Testis (tissue), 3 donors: ENCODE data around the gene INTS7. TPM values are rescaled to one million over a fixed set of nuclear protein-coding genes. Genes with fewer than 3 reads are reported as not detected.
"Not testable (repeated sequence)": the region's sequence is repeated elsewhere in the genome, so short reads cannot be mapped to it uniquely, and the experiment has no call there.

Experiments
- DNase-seq: peaks from one replicate; pipeline ENCODE4 v3.0.0-alpha.2; 2019
- H3K27ac ChIP-seq, 2 donors: fragments of 200-600 bp; sonication (generic); one replicate each; pipeline ENCODE4 v1.5.1; 2019
- H3K27me3 ChIP-seq: fragments of 200-600 bp; sonication (generic); one replicate; pipeline ENCODE4 v1.5.1; 2019
- H3K36me3 ChIP-seq: fragments of 200-600 bp; sonication (generic); one replicate; pipeline ENCODE4 v1.5.1; 2017; ENCODE audit warnings: low read depth; ENCODE audit errors: missing control alignments
- H3K4me1 ChIP-seq: fragments of 200-600 bp; sonication (generic); one replicate; pipeline ENCODE4 v1.5.1; 2019
- H3K4me3 ChIP-seq, 2 donors: fragments of 200-600 bp; sonication (generic); one replicate each; pipeline ENCODE4 v1.5.1; 2017 to 2019
- H3K9me3 ChIP-seq: fragments of 200-600 bp; sonication (generic); one replicate; pipeline ENCODE4 v1.5.1; 2017
- CTCF ChIP-seq, 3 experiments: fragments of 450-650 bp in 2 of 3; fragments of 200-600 bp in 1 of 3; sonication (generic) in 1 of 3; IDR thresholded peaks; one replicate each; pipeline ENCODE4 v1.5.1; 2016 to 2019; ENCODE audit warnings: antibody characterized with exemption in 3 of 3, mild to moderate bottlenecking in 2 of 3, moderate library complexity in 1 of 3
- POLR2A ChIP-seq: fragments of 450-650 bp; IDR thresholded peaks from one replicate; pipeline ENCODE4 v1.6.1; 2017; ENCODE audit warnings: antibody characterized with exemption, mild to moderate bottlenecking, moderate library complexity
- WGBS, 2 donors: methylation state at CpG; one replicate each; pipeline ENCODE4 v1.1.5; 2018; 5-methylcytosine and 5-hydroxymethylcytosine counted together
- intact Hi-C: fragments of 100-400 bp; cut with DNase I; formaldehyde crosslinking; loops from one replicate; pipeline ENCODE4 v1.15.1; 2023; ENCODE audit warnings: low total_unique reads
- polyA plus RNA-seq: library from polyadenylated mRNA; stranded (reverse); fragments of 350-450 nt; fragmentation: Illumina TruSeq; extraction: RNeasy Lipid Tissue Mini Kit (QIAGEN cat#74804); gene quantifications from one replicate; pipeline ENCODE4 v1.2.3, GENCODE V29; 2014; ENCODE audit warnings: low read depth, low replicate concordance; ENCODE audit not compliant: insufficient read depth
- total RNA-seq, 2 donors: library from RNA; depleted of rRNA; stranded (reverse); fragments of >200 nt; gene quantifications; one replicate each; pipeline ENCODE4 v1.2.3, GENCODE V29; 2016

Gene INTS7
- total and polyA plus RNA-seq, 3 donors from 2014 or later: 29.9 to 51.1 (median 35.6) TPM

DNA sequence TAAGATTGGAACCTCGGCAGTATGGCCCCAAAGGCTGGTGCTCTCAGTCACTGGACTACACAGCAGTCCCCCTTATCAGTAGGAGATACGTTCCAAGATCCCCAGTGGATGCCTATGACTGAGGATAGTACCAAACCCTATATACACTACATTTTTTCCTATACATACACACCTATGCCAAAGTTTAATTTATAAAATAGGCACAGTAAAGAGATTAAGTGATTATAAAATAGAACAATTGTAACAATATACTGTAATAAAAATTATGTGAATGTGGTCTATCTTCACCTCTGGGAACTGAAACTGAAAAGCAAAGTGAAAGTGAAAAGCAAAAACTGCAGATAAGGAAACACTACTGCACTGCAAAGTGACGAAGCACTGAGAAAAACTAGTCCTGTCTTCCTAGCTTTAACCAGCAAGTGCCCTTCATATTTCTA is 96.8 kb downstream of the INTS7 start:
- no peak overlapping the region for H3K27ac ChIP-seq
- 17 to 33% methylated on average over 3 of the region's 3 CpGs for WGBS, 2 donors
- H3K4me3 ChIP-seq: no peak overlapping the region
- H3K4me1 ChIP-seq: no peaks in the 10 kb centered on the region
- intact Hi-C loops: no loop called here
- DNase-seq: no peak
- no peaks in the 10 kb centered on the region for H3K27me3 ChIP-seq
- no peak for TF ChIP-seq CTCF (IDR thresholded peaks at IDR 0.05)
- H3K36me3 ChIP-seq: no peaks in the 10 kb centered on the region
- H3K9me3 ChIP-seq: no peaks in the 10 kb centered on the region

DNA sequence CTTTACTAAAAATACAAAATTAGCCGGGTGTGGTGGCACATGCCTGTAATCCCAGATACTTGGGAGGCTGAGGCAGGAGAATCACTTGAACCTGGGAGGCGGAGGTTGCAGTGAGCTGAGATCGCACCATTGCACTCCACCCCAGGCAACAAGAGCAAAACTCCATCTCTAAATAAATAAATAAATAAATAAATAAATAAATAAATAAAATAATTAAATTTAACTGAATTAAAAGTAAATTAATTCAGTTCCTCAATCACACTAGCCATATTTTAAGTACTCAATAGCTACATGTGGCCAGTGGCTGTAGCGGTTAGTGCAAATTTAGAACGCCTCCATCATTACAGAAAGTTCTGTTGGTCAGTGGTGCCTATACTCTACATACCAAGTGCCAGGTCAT is 97.9 kb downstream of the INTS7 start:
- H3K4me1 ChIP-seq, H3K36me3 ChIP-seq, H3K4me3 ChIP-seq, intact Hi-C loops, H3K27ac ChIP-seq, DNase-seq, H3K9me3 ChIP-seq, H3K27me3 ChIP-seq: not testable (repeated sequence)
- WGBS, 2 donors: 94% methylated on average over 5 of the region's 5 CpGs

GRCh38 chr1:211935448-211935970 is 99.8 kb downstream of the INTS7 start:
- Histone ChIP-seq H3K27me3 (no peaks in the 10 kb centered on the region), H3K9me3 (no peaks in the 10 kb centered on the region), H3K4me1 (no peaks in the 10 kb centered on the region), H3K36me3 (no peaks in the 10 kb centered on the region), H3K4me3 (no peak overlapping the region), H3K27ac (no peak overlapping the region)
- no peak for DNase-seq
- intact Hi-C loops: no loop called here
- 75 to 81% methylated on average over 6 of the region's 6 CpGs for WGBS, 2 donors
- TF ChIP-seq POLR2A (no peak), CTCF (IDR thresholded peaks at IDR 0.05) (no peak)

DNA sequence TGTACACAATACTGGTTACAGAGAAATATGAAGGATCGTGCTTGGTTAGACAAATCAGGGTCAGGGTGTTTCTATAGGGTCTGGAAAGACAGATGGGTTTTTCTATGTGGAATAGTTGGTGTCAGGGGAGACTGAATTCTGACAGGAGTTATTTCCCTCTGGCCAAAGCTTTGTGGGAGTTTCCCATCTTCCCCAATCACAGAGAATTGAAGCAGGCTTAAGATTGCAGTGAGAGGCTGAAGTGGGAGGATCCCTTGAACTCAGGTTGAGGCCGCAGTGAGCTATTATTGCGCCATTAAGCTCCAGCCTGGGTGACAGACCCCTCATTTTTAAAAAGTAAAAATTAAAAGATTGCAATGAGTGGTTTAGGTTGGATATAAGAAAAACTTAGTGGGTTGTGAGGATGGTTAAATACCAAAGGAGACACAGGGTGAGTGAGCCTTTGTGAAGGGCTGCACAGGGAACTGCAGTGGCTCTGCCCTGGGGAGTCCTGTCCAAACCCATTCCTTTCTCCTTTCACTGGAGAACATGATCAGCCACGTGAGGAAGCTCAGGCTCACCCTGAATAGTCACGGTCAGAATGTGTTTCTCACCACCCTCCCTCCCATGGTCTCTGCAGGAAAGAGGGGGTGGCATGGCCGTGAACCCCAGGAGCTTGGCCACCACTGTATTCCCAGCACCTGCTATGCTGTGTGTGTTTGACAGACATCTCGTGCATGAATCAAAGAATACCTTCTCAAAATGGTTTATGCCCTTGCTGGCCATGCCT is 101.2 kb downstream of the INTS7 start:
- intact Hi-C loops: no loop called here
- TF ChIP-seq POLR2A: no peak
- TF ChIP-seq CTCF (IDR thresholded peaks at IDR 0.05): no peak
- Histone ChIP-seq H3K27ac (no peak overlapping the region), H3K27me3 (no peaks in the 10 kb centered on the region), H3K36me3 (no peaks in the 10 kb centered on the region), H3K4me1 (no peaks in the 10 kb centered on the region), H3K9me3 (no peaks in the 10 kb centered on the region), H3K4me3 (no peak overlapping the region)
- no peak for DNase-seq
- WGBS, 2 donors: 66 to 73% methylated on average over 7 of the region's 7 CpGs

- H3K36me3 ChIP-seq: no peaks in the 10 kb centered on the region
- H3K4me1 ChIP-seq: no peaks in the 10 kb centered on the region
- intact Hi-C loops: no loop called here
- H3K4me3 ChIP-seq: no peak overlapping the region
- no peak for DNase-seq
- H3K27ac ChIP-seq: no peak overlapping the region
- no peaks in the 10 kb centered on the region for H3K9me3 ChIP-seq
- no peaks in the 10 kb centered on the region for H3K27me3 ChIP-seq
- no peak for TF ChIP-seq CTCF (IDR thresholded peaks at IDR 0.05)
- TF ChIP-seq POLR2A: no peak
Observed at GRCh38 chr1:211932933-211933254, 102.5 kb downstream of the INTS7 start.
